ENCODE measurements around the gene UQCR11. TPM values are rescaled to one million over a fixed set of nuclear protein-coding genes. Genes with fewer than 3 reads are reported as not detected.

Gene UQCR11
- total and polyA plus RNA-seq, 12 donors = 47.1 to 336 (median 166) TPM

DNA sequence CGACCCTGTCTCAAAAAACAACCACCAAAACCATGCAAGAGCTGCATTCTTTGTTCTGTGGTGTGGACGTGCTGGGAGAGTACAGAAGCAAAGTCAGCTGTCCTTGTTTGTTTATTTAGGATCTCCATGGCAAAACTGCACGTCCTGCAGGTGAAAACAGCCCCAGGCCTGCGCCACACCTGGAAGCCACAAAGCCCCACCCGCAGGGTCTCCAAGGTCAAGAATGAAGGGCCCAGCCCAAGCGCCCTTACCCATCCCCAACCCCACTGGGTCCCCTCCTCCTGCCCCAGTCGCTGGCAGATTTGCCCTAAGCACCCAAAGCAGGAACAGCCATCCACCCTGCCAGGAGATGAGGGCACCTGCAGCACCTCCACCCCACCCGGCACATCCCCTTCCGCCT lies 23.1 kb downstream of the UQCR11 start:
- no peak overlapping the region for H3K27ac ChIP-seq
- H3K9me3 ChIP-seq (replicated peaks in 1 of 3) = no peaks in the 10 kb centered on the region
- peaks cover 0 to 2% of the 10 kb centered on the region in 2 donors for H3K4me1 ChIP-seq (replicated peaks in 1 of 2)
- H3K27me3 ChIP-seq = no peaks in the 10 kb centered on the region
- no peak for DNase-seq
- intact Hi-C loops (cut with DNase I) = no loop called here
- TF ChIP-seq POLR2A (IDR thresholded peaks at IDR 0.05) = no peak
- TF ChIP-seq, protein P1, sequence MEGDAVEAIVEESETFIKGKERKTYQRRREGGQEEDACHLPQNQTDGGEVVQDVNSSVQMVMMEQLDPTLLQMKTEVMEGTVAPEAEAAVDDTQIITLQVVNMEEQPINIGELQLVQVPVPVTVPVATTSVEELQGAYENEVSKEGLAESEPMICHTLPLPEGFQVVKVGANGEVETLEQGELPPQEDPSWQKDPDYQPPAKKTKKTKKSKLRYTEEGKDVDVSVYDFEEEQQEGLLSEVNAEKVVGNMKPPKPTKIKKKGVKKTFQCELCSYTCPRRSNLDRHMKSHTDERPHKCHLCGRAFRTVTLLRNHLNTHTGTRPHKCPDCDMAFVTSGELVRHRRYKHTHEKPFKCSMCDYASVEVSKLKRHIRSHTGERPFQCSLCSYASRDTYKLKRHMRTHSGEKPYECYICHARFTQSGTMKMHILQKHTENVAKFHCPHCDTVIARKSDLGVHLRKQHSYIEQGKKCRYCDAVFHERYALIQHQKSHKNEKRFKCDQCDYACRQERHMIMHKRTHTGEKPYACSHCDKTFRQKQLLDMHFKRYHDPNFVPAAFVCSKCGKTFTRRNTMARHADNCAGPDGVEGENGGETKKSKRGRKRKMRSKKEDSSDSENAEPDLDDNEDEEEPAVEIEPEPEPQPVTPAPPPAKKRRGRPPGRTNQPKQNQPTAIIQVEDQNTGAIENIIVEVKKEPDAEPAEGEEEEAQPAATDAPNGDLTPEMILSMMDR (IDR thresholded peaks at IDR 0.05) = no peak
- H3K36me3 ChIP-seq (replicated peaks in 1 of 2) = peaks cover 0 to 66% of the 10 kb centered on the region in 2 donors
- H3K4me3 ChIP-seq = no peak overlapping the region
- 86 to 93% (median 90%) methylated on average over 6 to 9 of the region's 9 CpGs for WGBS, 4 donors

DNA sequence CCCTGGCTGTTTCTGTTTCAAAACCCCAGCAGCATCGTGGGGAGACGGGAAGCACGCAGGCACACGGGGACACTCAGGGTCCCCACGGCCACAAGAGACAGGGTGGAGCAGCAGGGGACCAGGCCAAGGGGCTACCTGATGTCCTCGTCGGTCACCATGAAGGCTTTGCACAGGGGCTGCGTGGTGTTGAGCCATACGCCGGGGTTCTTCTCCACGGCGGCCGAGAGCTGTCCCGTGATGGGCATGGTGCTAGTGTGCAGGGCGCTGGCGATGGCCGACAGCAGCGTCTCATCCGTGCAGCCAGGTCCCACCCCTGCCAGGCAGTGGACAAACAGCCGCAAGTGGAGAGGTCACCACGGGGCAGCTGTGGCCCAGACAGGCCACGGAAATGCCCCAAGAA lies 24.3 kb downstream of the UQCR11 start:
- peaks cover 0 to 73% of the 10 kb centered on the region in 2 donors for H3K36me3 ChIP-seq (replicated peaks in 1 of 2)

DNA sequence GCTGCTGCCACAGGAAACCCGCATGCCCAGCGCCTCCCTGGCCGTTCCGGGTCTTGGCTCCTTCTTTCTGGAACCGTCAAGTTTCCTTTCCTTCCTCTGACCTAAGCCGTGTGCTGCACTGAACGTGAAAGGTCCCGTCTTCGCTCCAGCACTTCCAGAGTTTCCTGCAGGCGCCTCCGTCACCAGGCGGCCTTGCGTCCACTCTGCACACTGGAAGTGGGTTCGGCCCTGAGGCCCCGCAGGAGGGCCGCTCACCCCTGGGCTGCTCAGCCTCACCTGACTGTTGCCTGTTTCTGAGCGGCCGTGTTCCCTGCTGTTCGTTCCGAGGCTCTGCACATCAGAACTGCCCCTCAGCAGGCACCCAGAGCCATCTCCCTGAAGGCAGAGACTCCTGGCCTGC lies 24.9 kb downstream of the UQCR11 start:
- peaks cover 0 to 73% of the 10 kb centered on the region in 2 donors for H3K36me3 ChIP-seq (replicated peaks in 1 of 2)
- no peaks in the 10 kb centered on the region for H3K27me3 ChIP-seq
- no peaks in the 10 kb centered on the region for H3K4me1 ChIP-seq (replicated peaks in 1 of 2)
- H3K4me3 ChIP-seq = no peak overlapping the region
- 85 to 90% (median 89%) methylated on average over 13 to 20 of the region's 20 CpGs for WGBS, 4 donors
- no peak overlapping the region for H3K27ac ChIP-seq
- H3K9me3 ChIP-seq (replicated peaks in 1 of 3) = no peaks in the 10 kb centered on the region
- TF ChIP-seq POLR2A (IDR thresholded peaks at IDR 0.05) = no peak
- TF ChIP-seq, protein P1 (IDR thresholded peaks at IDR 0.05) = no peak
- no peak for DNase-seq
- intact Hi-C loops (cut with DNase I) = no loop called here

More for the DNA sequence above, 24.3 kb downstream of the UQCR11 start:
- H3K4me3 ChIP-seq = no peak overlapping the region
- no peaks in the 10 kb centered on the region for H3K27me3 ChIP-seq
- no peak overlapping the region for H3K27ac ChIP-seq
- DNase-seq = no peak
- TF ChIP-seq POLR2A (IDR thresholded peaks at IDR 0.05) = no peak
- TF ChIP-seq, protein P1 (IDR thresholded peaks at IDR 0.05) = no peak
- no peaks in the 10 kb centered on the region for H3K4me1 ChIP-seq (replicated peaks in 1 of 2)
- WGBS, 4 donors = 92 to 94% (median 93%) methylated on average over 12 to 22 of the region's 22 CpGs
- H3K9me3 ChIP-seq (replicated peaks in 1 of 3) = no peaks in the 10 kb centered on the region
- intact Hi-C loops (cut with DNase I) = no loop called here

DNA sequence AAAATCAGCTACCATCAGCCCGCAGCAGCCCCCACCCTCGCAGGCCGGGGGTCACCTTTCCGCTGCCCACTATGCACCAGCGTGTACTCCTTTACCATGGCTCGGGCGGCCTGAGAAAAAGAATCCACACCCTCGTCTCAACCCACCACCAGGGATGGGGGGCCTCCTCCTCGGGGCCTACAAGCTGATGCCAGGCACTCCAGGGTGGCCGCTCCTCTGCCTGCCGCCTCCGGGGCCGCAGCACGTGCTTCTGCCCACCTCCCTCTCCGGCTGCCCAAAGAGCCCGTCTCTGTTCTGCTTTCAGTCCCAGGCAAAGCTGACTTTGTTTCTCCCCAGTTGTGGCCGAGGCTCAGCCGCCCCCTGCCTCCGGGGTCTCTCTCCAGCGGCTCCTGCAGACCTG lies 26.0 kb downstream of the UQCR11 start:
- H3K27ac ChIP-seq = no peak overlapping the region
- H3K27me3 ChIP-seq = no peaks in the 10 kb centered on the region
- DNase-seq = no peak
- 91 to 97% (median 96%) methylated on average over 18 to 20 of the region's 20 CpGs for WGBS, 4 donors
- no peaks in the 10 kb centered on the region for H3K4me1 ChIP-seq (replicated peaks in 1 of 2)
- peaks cover 0 to 69% of the 10 kb centered on the region in 2 donors for H3K36me3 ChIP-seq (replicated peaks in 1 of 2)
- H3K9me3 ChIP-seq (replicated peaks in 1 of 3) = no peaks in the 10 kb centered on the region
- TF ChIP-seq POLR2A (IDR thresholded peaks at IDR 0.05) = no peak
- TF ChIP-seq, protein P1 (IDR thresholded peaks at IDR 0.05) = no peak
- intact Hi-C loops (cut with DNase I) = no loop called here
- H3K4me3 ChIP-seq = no peak overlapping the region
